HuH-7.5 (cell line): ENCODE data around the gene RPL37A.

Source experiments
- DNase-seq: peaks from one replicate; pipeline ENCODE4 v3.0.0; 2011; ENCODE audit warnings: low spot score

The RPL37A gene

GRCh38 chr2:216548901-216549331, 50.3 kb downstream of the RPL37A start:
- DNase-seq, result no peak

- no peak for DNase-seq
These were observed 51.5 kb downstream of the RPL37A start for GRCh38 chr2:216549926-216550690.

GRCh38 chr2:216551234-216552068, 52.8 kb downstream of the RPL37A start:
- no peak for DNase-seq

- DNase-seq, result no peak
These were observed 54.4 kb downstream of the RPL37A start for GRCh38 chr2:216553093-216553478.
